IPS-18a (cell line): ENCODE results near the gene COL4A1.

Source experiments
- H3K27ac ChIP-seq: one replicate; pipeline ENCODE4 v1.5.1; 2013; ENCODE audit warnings: low read length
- H3K27me3 ChIP-seq: one replicate; pipeline ENCODE4 v1.6.1; 2013; ENCODE audit warnings: mild to moderate bottlenecking, low read length; ENCODE audit not compliant: control insufficient read depth, insufficient read depth
- H3K36me3 ChIP-seq: one replicate; pipeline ENCODE4 v1.6.1; 2013; ENCODE audit warnings: low read depth, low read length; ENCODE audit not compliant: control insufficient read depth
- H3K4me1 ChIP-seq: one replicate; pipeline ENCODE4 v1.6.1; 2013; ENCODE audit warnings: low read depth, low read length; ENCODE audit not compliant: control insufficient read depth
- H3K4me3 ChIP-seq: one replicate; pipeline ENCODE4 v1.5.1; 2013; ENCODE audit warnings: low read length
- H3K9ac ChIP-seq: one replicate; pipeline ENCODE4 v1.6.1; 2013; ENCODE audit warnings: mild to moderate bottlenecking, low read length, moderate library complexity
- H3K9me3 ChIP-seq: one replicate; pipeline ENCODE4 v1.6.1; 2013; ENCODE audit warnings: low read depth, low read length; ENCODE audit not compliant: control insufficient read depth

The COL4A1 gene

GRCh38 chr13:110227416-110227815 is 79.5 kb downstream of the COL4A1 start:
- no peaks in the 10 kb centered on the region for H3K36me3 ChIP-seq
- no peaks in the 10 kb centered on the region for H3K27me3 ChIP-seq
- no peak overlapping the region for H3K4me3 ChIP-seq
- H3K4me1 ChIP-seq, result no peaks in the 10 kb centered on the region
- no peaks in the 10 kb centered on the region for H3K9me3 ChIP-seq
- H3K27ac ChIP-seq, result no peak overlapping the region
- H3K9ac ChIP-seq, result no peak overlapping the region

GRCh38 chr13:110225609-110226574 is 81.1 kb downstream of the COL4A1 start:
- no peaks in the 10 kb centered on the region for H3K4me1 ChIP-seq
- no peaks in the 10 kb centered on the region for H3K36me3 ChIP-seq
- H3K9ac ChIP-seq, result no peak overlapping the region
- H3K27me3 ChIP-seq, result no peaks in the 10 kb centered on the region
- H3K9me3 ChIP-seq, result no peaks in the 10 kb centered on the region
- no peak overlapping the region for H3K27ac ChIP-seq
- H3K4me3 ChIP-seq, result no peak overlapping the region

- H3K9me3 ChIP-seq, result no peaks in the 10 kb centered on the region
These were observed 82.0 kb downstream of the COL4A1 start for GRCh38 chr13:110225003-110225402.

GRCh38 chr13:110224519-110224918 is 82.4 kb downstream of the COL4A1 start:
- Histone ChIP-seq H3K27me3 (no peaks in the 10 kb centered on the region), H3K9ac (no peak overlapping the region), H3K36me3 (no peaks in the 10 kb centered on the region), H3K9me3 (no peaks in the 10 kb centered on the region), H3K4me1 (no peaks in the 10 kb centered on the region), H3K4me3 (no peak overlapping the region), H3K27ac (no peak overlapping the region)

More at GRCh38 chr13:110225003-110225402, 82.0 kb downstream of the COL4A1 start:
- no peaks in the 10 kb centered on the region for H3K4me1 ChIP-seq
- no peak overlapping the region for H3K9ac ChIP-seq
- no peaks in the 10 kb centered on the region for H3K27me3 ChIP-seq
- no peak overlapping the region for H3K27ac ChIP-seq
- H3K4me3 ChIP-seq, result no peak overlapping the region
- H3K36me3 ChIP-seq, result no peaks in the 10 kb centered on the region

- Histone ChIP-seq H3K4me3 (no peak overlapping the region), H3K27me3 (no peaks in the 10 kb centered on the region), H3K9ac (no peak overlapping the region), H3K4me1 (no peaks in the 10 kb centered on the region), H3K36me3 (no peaks in the 10 kb centered on the region), H3K27ac (no peak overlapping the region), H3K9me3 (no peaks in the 10 kb centered on the region)
These were observed 85.4 kb downstream of the COL4A1 start for GRCh38 chr13:110221406-110222117.

GRCh38 chr13:110220471-110220870 is 86.5 kb downstream of the COL4A1 start:
- Histone ChIP-seq H3K9me3 (no peaks in the 10 kb centered on the region), H3K27ac (no peak overlapping the region), H3K9ac (no peak overlapping the region), H3K4me3 (no peak overlapping the region), H3K4me1 (no peaks in the 10 kb centered on the region), H3K27me3 (no peaks in the 10 kb centered on the region), H3K36me3 (no peaks in the 10 kb centered on the region)

GRCh38 chr13:110218581-110219201 is 88.3 kb downstream of the COL4A1 start:
- Histone ChIP-seq H3K9ac (no peak overlapping the region), H3K27ac (no peak overlapping the region), H3K4me3 (no peak overlapping the region), H3K9me3 (no peaks in the 10 kb centered on the region), H3K27me3 (no peaks in the 10 kb centered on the region), H3K4me1 (no peaks in the 10 kb centered on the region), H3K36me3 (no peaks in the 10 kb centered on the region)

- Histone ChIP-seq H3K27ac (no peak overlapping the region), H3K9me3 (no peaks in the 10 kb centered on the region), H3K4me1 (no peaks in the 10 kb centered on the region), H3K36me3 (no peaks in the 10 kb centered on the region), H3K4me3 (no peak overlapping the region), H3K27me3 (no peaks in the 10 kb centered on the region), H3K9ac (no peak overlapping the region)
These were observed 89.1 kb downstream of the COL4A1 start for GRCh38 chr13:110217811-110218210.

- no peaks in the 10 kb centered on the region for H3K9me3 ChIP-seq
- H3K4me1 ChIP-seq, result no peaks in the 10 kb centered on the region
- no peak overlapping the region for H3K27ac ChIP-seq
- H3K36me3 ChIP-seq, result peaks cover 2% of the 10 kb centered on the region
- no peak overlapping the region for H3K9ac ChIP-seq
- H3K27me3 ChIP-seq, result no peaks in the 10 kb centered on the region
- no peak overlapping the region for H3K4me3 ChIP-seq
These were observed 89.9 kb downstream of the COL4A1 start for GRCh38 chr13:110217085-110217484.

GRCh38 chr13:110216398-110217041 is 90.4 kb downstream of the COL4A1 start:
- H3K27ac ChIP-seq, result no peak overlapping the region

GRCh38 chr13:110216006-110216397 is 91.0 kb downstream of the COL4A1 start:
- H3K4me3 ChIP-seq, result no peak overlapping the region
- no peak overlapping the region for H3K27ac ChIP-seq
- H3K36me3 ChIP-seq, result peaks cover 4% of the 10 kb centered on the region
- H3K9me3 ChIP-seq, result no peaks in the 10 kb centered on the region
- H3K4me1 ChIP-seq, result no peaks in the 10 kb centered on the region
- H3K27me3 ChIP-seq, result no peaks in the 10 kb centered on the region
- no peak overlapping the region for H3K9ac ChIP-seq

More at GRCh38 chr13:110216398-110217041, 90.4 kb downstream of the COL4A1 start:
- H3K36me3 ChIP-seq, result peaks cover 4% of the 10 kb centered on the region
- no peak overlapping the region for H3K4me3 ChIP-seq
- H3K9ac ChIP-seq, result no peak overlapping the region
- H3K27me3 ChIP-seq, result no peaks in the 10 kb centered on the region
- H3K9me3 ChIP-seq, result no peaks in the 10 kb centered on the region
- H3K4me1 ChIP-seq, result no peaks in the 10 kb centered on the region
